HG02970 (cell line): Measurements from ENCODE around the gene PTPRN2.

ENCODE experiments used
- ATAC-seq: cut with Tn5 transposase; IDR thresholded peaks from one replicate; pipeline ENCODE4 v1.9.1; 2021; ENCODE audit warnings: mild to moderate bottlenecking, moderate library complexity, moderate number of reproducible peaks; ENCODE audit not compliant: unreplicated experiment, low FRiP score

The PTPRN2 gene

DNA sequence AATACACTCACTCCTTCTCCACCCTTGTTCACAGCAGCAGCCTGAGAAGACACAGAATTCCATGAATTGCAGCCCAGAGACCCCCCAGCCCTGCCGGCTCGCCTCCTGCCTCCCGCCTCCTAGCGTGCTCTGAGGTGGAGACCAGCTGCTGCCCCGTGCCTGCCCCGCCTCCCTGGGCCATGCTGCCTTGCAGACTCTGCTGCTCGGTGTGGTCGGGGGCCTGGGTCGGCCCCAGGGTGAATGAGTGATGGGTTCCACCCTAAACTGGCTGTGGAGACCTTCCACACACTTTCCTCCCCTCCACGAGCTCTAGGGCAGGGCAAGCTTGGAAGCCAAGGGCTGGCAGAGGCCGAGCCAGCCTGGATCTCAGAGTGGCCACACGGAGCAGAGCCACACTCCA, 771.5 kb downstream of the PTPRN2 start:
- ATAC-seq, result no peak

DNA sequence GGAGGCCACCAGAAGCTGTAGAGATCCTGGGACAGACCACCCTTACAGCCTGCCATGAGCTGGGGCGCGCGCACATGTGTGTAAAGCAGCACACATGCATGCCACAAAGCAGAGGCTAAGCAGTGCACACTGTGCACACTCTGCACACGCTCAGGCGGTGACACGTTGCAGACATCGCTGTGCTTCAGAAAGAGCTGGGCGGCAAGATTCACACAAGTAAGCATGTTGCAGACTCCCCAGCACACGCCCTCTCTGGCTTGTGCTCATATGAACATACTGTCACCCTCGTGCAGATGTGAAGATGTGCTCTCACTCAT, 772.0 kb downstream of the PTPRN2 start:
- ATAC-seq, result no peak

DNA sequence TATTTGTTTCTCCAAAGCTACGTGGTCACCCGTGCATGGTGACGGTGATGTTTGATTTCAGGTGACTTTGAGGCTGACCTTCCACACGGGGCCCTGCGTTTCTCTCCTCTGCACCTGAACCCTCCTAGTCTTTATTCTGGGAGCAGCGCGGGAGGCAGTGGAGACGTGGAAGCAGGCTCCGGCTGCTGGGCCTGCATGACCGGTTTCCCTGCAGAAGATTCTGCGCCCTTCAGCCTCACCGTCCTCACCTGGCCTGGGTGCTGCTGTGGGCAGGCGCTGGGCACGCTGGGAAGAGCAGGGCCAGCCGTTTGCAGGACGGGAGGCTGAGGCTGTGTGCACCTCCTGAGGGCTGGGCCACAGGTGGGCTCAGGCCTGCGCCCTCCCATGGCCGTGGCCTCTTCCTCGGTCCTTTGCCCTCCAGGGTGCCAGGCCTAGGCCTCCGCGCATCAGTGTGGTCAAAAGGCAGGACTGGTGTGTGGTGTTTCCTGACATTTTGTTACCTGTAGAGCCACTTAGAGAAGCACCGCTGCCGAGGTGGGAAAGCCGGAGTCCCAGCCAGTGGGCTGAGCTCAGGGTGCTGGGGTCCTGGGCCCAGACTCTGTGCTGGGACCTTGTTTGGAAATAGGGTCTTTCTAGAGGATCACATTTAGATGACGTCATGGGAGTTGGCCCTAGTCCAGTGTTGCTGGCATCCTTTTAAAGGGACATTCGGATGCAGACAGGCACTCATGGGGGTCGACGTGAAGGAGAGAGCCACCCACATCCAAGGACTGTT, 772.5 kb downstream of the PTPRN2 start:
- ATAC-seq, result no peak

DNA sequence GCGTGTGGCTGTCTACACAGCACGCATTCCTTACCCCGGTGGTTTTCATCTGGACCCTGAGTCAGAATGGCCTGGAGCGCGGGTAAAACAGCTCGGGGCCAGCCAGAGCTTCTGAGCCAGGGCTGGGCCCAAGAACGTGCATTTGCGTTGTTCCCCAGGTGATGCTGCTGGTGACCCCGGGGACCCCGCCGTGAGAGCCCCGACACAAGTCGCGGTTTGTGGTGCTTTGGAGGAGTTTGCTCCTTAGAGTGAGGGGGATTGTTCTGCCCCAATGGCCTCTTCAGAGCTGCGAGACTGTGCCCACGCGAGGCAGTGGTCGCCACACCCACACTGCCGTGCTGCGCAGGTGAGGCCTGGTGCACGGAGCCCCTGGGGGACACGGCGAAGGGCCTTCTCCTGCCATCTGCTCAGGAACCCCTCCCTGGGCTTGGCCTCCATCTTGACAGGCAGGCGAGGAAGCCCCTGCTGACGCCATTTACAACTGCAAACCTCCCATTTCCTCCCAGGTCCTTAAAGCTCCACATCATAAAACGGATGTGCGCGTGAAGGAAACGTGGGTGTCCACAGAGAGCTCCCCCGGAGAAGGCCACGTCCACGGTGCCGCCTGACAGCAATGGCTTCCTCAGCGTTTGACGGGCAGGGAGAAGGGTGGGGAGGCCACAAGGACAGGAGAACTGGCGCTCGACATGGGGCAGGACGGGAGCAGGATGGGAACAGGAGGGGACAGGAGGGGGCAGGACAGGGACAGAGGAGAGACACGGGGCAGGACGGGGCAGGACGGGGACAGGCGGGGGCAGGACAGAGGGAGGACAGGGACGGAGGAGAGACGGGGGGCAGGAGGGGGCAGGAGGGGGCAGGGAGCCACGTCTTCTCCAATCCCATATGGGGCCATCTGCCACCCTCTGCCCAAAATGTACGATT, 773.6 kb downstream of the PTPRN2 start:
- no peak for ATAC-seq

DNA sequence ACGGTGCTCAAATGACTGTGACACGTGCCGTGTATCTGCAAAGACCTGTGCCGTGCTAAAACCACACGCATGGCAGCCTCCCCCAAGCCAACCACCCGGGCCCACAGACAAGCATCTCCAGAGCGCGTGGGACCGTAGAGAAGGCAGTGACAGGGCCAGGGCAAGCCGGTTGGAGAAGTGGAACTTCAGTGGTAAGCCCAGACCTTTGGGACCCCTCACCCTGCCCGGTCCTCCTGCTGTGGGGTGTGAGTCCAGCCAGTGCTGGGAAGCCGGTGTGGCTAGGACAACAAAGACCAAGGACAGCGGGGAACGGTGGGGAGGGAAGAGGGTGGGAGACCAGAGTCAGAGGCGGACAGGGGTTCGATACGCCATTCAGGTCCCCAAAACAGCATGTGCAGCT, 774.6 kb downstream of the PTPRN2 start:
- ATAC-seq, result no peak

DNA sequence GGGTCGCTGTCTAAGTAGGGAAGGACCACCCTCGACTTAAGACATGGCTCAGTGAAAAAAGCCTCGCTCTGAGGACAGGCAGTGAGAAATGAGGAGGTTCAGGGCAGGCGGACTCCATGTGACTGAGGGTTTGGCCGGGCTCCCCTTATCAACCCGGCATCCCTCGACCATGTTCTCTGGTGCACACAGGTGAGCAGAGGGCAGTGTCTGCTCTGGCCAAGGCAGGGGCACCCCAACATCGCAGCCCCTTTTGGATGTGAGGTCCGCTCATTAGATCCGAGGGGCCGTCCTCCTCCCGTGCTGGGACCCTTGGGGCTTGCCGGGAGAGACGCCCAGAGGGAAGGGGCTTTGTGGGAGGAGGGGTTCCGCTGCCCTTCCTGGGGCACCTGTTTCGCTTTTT, 775.7 kb downstream of the PTPRN2 start:
- ATAC-seq, result no peak

DNA sequence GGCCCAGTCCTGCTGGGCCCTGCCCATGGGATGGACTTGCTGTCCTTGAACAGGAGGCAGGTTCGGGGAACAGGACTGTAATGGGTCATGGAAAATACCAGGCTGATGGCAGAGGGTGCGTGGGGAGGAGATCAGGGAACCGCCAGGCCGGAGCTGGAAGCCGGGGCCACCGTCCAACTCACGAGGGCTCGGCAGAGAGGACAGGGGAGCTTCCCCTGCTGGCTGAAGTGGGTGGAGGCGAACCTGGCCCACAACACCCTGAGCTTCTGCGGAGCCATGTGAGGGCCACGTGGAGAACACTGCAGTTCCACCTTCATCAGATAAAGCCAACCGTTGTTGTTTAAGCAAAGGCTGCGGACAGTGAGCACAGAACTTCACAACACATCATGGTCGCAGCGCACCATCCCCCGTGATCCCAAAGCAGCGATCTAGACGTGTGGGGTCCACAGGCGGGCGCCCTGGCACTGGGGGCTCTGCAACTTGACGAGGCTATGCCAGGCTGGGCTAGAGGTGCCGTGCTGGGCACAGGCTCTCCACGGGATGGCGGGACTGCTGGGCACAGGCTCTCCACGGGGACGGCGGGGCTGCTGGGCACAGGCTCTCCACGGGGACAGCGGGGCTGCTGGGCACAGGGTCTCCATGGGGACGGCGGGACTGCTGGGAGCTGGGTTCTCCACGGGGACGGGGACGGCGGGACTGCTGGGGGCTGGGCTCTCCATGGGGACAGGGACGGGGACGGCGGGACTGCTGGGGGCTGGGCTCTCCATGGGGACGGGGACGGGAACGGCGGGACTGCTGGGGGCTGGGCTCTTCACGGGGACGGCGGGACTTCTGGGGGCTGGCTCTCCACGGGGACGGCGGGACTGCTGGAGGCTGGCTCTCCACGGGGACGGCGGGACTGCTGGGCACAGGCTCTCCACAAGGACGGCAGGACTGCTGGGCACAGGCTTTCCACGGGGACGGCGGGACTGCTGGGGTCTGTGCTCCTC, 777.5 kb downstream of the PTPRN2 start:
- no peak for ATAC-seq

DNA sequence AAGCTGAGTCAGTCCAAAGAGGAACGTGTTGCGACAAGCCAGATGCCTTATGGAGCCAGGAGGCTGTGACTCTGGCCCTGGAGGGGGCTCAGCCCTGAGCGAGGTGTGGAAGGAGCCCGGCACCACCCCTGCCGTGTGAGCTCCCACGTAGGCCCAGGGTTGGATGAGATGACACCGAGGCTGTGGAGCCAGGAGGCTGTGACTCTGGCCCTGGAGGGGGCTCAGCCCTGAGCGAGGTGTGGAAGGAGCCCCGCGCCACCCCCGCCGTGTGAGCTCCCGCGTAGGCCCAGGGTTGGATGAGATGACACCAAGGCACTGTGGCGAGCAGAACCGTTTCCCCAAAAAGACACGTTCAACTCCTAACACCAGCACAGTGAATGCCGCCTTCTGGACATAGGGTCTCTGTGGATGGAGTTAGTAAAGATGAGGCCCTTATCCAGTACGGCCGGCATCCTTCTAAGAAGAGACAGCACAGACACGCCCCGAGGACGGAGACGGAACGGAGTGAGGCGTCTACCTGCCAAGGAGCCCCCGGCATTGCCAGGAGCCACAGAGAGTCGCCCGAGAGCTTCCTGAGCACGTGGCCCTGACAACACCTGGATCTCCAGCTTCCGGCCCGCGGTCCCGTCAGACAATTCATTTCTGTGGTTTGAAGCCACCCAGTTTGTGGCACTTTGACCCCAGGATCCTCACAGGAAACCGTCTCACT, 778.3 kb downstream of the PTPRN2 start:
- ATAC-seq, result no peak

DNA sequence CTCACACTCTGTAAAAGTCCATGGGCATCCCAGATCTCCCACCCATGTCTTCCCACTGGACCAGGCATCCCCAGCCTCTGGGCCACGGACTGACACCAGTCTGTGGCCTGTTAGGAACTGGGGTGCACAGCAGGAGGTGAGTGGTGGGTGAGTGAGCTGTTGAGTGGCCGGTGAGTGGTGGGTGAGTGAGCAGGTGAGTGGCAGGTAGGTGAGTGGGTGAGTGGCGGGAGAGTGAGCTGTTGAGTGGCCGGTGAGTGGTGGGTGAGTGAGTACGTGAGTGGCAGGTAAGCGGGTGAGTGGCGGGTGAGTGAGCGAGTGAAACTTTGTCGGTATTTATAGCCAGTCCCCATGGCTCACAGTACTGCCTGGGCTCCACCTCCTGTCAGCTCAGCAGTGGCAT, 779.6 kb downstream of the PTPRN2 start:
- ATAC-seq, result no peak

DNA sequence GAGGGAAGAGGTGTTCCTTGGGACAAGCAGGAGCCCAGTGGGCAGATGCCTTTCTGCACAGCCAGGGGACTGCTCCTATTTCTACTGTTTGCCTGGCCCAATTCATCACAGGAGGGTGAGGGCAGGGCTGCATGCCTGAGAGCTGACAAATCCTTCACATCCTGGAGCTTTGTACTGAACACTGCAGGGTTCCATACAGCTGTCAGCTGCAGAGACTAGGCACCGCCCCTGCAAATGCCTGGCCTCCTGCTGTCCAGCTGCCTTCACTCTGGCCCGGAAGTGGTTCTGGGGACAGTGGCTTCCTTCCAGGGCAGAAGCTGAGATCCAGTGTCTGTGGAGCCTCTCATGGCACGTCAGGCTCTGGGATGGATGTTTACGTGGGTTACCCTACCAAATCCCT, 780.1 kb downstream of the PTPRN2 start:
- no peak for ATAC-seq

DNA sequence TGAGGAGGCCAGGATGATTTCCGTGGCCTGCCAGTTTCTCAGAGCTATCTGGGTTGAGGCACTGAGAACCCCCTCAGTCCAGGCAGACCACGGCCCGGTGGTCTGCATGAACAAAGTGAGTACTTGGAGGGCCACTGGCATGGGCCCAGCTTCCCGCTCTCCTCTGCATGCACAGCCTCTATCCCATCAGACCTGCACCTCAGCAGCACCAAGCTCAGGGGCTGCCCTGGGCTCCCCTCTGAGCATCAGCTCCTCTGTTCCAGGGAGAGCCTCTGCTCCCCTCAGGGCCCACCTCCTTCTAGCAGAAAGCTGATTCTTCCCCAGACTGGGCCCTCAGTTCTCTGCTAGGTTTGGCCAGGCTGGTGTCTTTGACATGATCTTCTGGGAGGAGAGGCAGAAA, 780.9 kb downstream of the PTPRN2 start:
- no peak for ATAC-seq

DNA sequence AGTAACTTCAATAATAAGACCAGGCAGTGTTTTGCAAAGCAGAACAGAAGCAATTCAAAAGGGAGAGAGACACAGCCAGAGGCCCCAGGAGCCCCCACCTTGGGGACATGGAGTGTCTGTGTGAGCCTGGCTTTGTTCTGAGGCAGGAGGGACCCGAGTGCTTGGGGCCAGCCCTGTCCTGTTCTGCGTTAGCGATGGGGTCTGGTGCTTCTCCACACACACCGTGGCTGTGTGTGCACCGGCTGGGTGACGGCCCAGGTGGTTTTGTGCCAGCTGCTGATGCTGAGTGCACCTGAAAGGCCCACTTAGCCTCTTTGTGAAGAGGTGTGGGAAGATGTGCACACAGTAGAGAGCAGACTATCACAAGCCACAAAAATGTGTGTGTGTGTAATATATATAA, 781.9 kb downstream of the PTPRN2 start:
- no peak for ATAC-seq

DNA sequence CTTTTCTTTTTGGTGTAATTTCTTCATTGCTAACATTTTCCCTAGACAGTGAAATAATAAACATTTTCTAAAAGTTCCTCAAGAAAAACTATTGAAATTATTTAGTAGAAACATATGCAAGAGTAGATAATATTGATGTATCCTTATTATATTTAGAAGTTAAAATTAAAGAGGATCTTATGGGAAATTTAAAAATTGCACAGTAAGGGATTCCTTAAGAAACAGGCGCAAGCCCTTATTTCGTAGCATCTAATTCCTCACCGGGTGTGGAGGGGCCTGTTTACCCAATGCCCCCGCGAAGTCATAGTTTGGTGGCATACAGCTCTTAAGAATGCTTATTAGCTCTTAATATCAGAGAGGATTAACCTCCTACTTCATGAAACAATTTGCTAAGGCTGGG, 783.7 kb downstream of the PTPRN2 start:
- no peak for ATAC-seq

DNA sequence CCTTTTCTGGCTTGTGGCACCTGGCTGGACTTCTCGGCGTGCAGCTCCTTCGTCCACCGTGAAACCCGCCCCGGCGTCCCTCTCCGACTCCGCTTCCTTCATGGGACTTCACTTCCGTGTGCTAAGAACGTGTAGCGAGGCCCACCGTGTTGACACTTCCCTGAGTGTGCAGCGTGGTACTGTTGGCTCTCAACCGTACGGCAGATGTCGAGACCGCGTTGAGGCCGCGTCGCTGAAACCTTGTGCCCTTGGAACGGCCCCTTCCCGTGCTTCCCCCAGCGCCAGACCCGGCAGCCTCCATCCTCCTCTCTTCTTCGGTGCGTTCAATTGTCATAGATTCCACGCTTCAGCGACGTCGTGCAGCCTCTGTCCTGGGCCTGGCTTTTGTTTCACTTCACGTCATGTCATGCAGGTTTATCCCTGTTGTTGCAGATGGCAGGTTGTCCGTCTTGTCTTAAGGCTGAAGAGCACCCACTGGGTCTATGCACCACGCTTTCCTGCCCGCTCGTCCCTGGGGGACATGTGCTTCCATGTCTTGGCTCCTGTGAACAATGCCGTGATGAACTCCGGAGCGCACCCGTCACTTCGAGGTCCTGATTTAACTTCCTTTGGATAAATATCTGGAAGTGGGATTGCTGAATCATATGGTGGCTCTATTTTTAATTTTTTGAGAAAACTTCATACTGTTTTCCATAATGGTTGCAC, 785.5 kb downstream of the PTPRN2 start:
- ATAC-seq, result no peak

DNA sequence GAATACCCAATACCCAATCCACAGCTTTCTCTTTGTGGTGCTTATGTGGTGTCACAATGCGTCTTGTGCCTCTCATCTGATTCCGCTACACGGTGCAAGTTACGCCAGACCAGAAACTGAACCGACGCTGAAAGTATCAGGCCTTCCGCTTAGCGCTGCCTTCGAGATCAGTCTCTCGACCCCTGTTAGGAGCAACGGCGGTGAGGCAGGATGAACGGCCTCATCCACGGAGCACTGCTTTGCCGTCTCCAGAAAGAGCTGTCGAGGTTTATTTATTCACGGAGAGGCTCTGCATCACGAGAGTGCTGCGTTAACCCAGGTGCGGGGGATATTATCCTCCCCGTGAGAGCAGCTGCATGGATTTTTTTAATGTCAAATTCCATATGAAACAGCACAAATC, 786.5 kb downstream of the PTPRN2 start:
- ATAC-seq, result no peak

DNA sequence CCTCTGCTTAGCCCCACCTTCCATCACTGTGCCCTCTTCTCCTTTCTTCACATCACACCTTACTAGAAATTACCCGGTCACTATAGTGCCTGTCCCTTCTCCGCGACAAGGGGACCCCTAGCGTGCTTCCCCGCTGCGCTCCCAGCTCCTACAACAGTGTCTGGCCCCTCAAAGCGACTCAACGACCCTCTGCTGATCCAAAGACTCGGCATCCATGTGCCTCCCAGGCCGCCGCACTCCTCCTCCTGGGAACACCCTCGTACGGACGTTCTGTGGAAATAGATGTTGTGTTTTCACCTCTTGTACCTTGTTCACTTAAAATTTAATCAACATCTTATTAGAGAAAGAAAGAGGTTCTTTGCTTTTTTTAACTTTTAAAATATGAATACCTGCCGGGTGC, 787.3 kb downstream of the PTPRN2 start:
- ATAC-seq, result no peak

DNA sequence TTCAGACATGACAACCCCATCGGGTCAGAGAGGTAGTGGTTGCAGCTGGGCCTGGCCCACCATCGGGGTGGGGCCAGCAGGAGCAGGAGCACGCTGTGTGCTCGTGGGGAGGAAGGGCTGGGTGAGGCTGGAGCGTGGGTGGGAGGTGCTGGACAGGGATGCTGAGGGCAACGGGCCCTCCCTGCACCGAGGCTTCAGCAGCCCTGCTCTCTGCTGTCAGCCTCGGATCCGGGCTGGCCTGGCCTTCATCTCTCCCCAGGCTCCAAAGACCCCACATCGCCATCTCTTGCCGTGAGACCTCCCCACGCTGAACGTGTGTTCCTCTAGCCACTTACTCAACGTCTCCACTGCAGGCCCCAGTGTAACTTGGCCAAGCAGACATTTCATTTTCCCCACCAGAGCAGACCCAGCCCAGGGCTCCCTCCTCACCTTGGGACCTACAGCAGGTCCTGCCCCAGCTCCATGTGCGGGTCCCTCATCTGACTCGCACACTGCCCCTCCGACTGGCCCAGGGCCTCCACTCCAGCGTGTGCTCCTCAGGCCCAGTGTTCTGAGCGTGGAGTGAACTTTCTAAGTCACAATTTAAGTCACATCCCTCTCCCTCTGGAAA, 788.4 kb downstream of the PTPRN2 start:
- ATAC-seq, result no peak

DNA sequence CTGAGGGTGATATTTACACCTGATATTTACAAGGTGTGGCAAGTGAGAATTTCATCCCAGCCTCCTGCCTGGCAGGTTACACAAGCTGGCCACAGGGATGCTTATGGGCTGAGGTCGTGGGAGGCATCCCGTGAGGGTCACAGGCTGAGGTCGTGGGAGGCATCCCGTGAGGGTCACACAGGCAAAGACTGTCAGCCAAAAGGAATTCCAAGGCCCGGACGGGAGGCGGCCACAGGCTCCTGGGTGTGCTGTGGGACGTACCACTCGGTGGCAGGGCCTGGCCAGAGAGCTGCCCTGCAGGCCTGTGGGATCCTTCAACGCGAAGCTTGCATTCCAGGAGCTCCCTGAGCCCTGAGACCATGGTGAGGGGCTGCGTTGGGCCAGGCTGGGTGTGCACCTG, 790.3 kb downstream of the PTPRN2 start:
- no peak for ATAC-seq

DNA sequence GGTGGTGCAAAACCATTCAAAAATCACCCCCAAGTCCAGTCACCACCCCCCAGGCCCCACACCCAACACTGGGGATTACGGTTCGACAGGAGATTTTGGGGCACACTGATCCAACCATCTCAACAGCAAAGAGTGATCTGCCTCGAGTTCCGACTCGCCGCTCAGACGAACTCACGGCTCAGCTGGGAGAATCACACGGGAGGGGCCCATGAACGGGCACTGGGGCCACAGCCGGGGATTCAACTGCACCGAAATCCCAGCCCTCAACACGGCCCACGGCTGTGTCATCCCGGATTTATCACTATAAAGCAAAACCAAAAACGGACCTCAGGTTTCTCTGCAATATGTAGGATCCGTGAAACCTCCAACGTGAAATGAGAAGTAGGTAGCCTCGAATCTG, 790.8 kb downstream of the PTPRN2 start:
- ATAC-seq, result no peak
